Caco-2 (cell line): Measurements from ENCODE around the gene NGEF. TPM values are rescaled to one million over a fixed set of nuclear protein-coding genes. Genes with fewer than 3 reads are reported as not detected.
"Not testable (repeated sequence)": the region's sequence is repeated elsewhere in the genome, so short reads cannot be mapped to it uniquely, and the experiment has no call there.

Experiments
- BruUV-seq: library from RNA; stranded (reverse); fragments of 400-500 nt; replicated peaks from 2 replicates; lab custom pipeline; 2021; lab: Mats Ljungman, UMichigan
- CTCF ChIA-PET: fragments of 300-600 bp; sonication (Branson Sonifier 250); formaldehyde crosslinking; loops from one replicate; lab custom pipeline; 2022; ENCODE audit warnings: antibody characterized with exemption; lab: Charles Lee
- POLR2A ChIA-PET: fragments of 300-600 bp; sonication (Branson Sonifier 250); formaldehyde crosslinking; loops from one replicate; lab custom pipeline; 2022; ENCODE audit warnings: antibody characterized with exemption; lab: Charles Lee
- DNase-seq, 2 experiments: peaks; one replicate each; pipeline versions ENCODE4 v3.0.0 to v3.0.0-alpha.2; 2020 to 2022
- H3K27me3 ChIP-seq: replicated peaks from 2 replicates; pipeline ENCODE4 v1.6.0; 2011; ENCODE audit warnings: low read length; ENCODE audit not compliant: control insufficient read depth, insufficient read depth
- H3K36me3 ChIP-seq: 2 replicates; pipeline ENCODE4 v1.5.1; 2011; ENCODE audit warnings: low read length; ENCODE audit not compliant: control insufficient read depth, insufficient read depth
- H3K4me1 ChIP-seq: fragments of 250-450 bp; sonication (Bioruptor Pico); 2 replicates; pipeline ENCODE4 v1.5.1; 2020; ENCODE audit warnings: mild to moderate bottlenecking
- H3K4me3 ChIP-seq: 2 replicates; pipeline ENCODE4 v1.5.1; 2011; ENCODE audit warnings: low read depth, mild to moderate bottlenecking, control low read depth, low read length
- H3K9me3 ChIP-seq: fragments of 250-450 bp; sonication (Bioruptor Pico); 2 replicates; pipeline ENCODE4 v1.5.1; 2020; ENCODE audit warnings: mild to moderate bottlenecking, moderate library complexity
- H3K27ac Mint-ChIP-seq: one replicate; pipeline ENCODE4 v1.8.0; 2022; ENCODE audit warnings: mixed read lengths; ENCODE audit not compliant: unreplicated experiment
- H3K27me3 Mint-ChIP-seq: one replicate; pipeline ENCODE4 v1.8.0; 2022; ENCODE audit warnings: mixed read lengths; ENCODE audit not compliant: insufficient read depth, unreplicated experiment
- H3K36me3 Mint-ChIP-seq: one replicate; pipeline ENCODE4 v1.8.0; 2022; ENCODE audit warnings: mild to moderate bottlenecking, mixed read lengths; ENCODE audit not compliant: insufficient read depth, unreplicated experiment
- H3K4me1 Mint-ChIP-seq: one replicate; pipeline ENCODE4 v1.8.0; 2022; ENCODE audit warnings: low read depth, mixed read lengths; ENCODE audit not compliant: unreplicated experiment
- H3K4me3 Mint-ChIP-seq: one replicate; pipeline ENCODE4 v1.8.0; 2022; ENCODE audit warnings: mild to moderate bottlenecking, moderate library complexity, mixed read lengths; ENCODE audit not compliant: unreplicated experiment
- H3K9me3 Mint-ChIP-seq: one replicate; pipeline ENCODE4 v1.8.0; 2022; ENCODE audit warnings: mixed read lengths; ENCODE audit not compliant: unreplicated experiment
- CTCF ChIP-seq, 2 experiments: fragments of 200-600 bp in 1 of 2; IDR thresholded peaks; 1 replicate in 1 of 2; 2 replicates in 1 of 2; pipeline versions ENCODE4 v1.5.1 to v1.8.0; 2011 to 2022; ENCODE audit warnings: antibody characterized with exemption in 1 of 2, control low read depth in 1 of 2, inconsistent platforms in 1 of 2, low read depth in 1 of 2, low read length in 1 of 2, mild to moderate bottlenecking in 1 of 2, moderate library complexity in 1 of 2; ENCODE audit not compliant: insufficient read depth in 1 of 2, severe bottlenecking in 1 of 2, unreplicated experiment in 1 of 2
- intact Hi-C: fragments of 100-400 bp; cut with micrococcal nuclease; formaldehyde crosslinking; loops from one replicate; pipeline ENCODE4 v1.10.0; 2022; ENCODE audit not compliant: unreplicated experiment
- total RNA-seq: library from RNA; stranded (reverse); gene quantifications from 2 replicates; pipeline ENCODE4 v1.2.3, GENCODE V29; 2022

NGEF gene
- total RNA-seq, 1 experiment from 2014 or later = 0.77 TPM

- peaks cover 18% of the 10 kb centered on the region for H3K4me1 ChIP-seq
These were observed 155.9 kb downstream of the NGEF start for GRCh38 chr2:232857158-232857563.

DNA sequence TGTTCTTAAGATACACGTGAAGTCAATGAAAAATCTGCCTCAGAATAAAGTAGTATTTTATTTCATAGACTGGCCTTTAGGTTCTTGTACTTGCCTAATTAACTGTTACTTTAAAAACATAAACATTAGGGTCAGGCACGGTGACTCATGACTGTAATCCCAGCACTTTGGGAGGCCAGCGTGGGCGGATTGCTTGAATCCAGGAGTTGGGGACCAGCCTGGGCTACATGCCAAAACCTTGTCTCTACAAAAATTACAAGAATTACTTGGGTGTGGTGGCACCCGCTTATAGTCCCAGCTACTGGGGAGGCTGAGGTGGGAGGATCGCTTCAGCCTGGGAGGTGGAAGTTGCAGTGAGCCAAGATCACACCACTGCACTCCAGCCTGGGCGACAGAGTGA lies 159.0 kb downstream of the NGEF start:
- ChIA-PET POLR2A (no interaction called here), CTCF (no interaction called here)
- 0 out of 2 replicates have a peak, but pooled peaks cover 2% of the 10 kb centered on the region for H3K36me3 ChIP-seq
- BruUV-seq = no TSS peak
- Mint-ChIP-seq H3K9me3 (no peaks in the 10 kb centered on the region), H3K4me1 (peaks cover 7% of the 10 kb centered on the region), H3K27me3 (no peaks in the 10 kb centered on the region), H3K4me3 (no peak overlapping the region), H3K36me3 (peaks cover 55% of the 10 kb centered on the region), H3K27ac (no peak overlapping the region)
- no peaks in the 10 kb centered on the region for H3K9me3 ChIP-seq
- DNase-seq = no peak
- H3K4me1 ChIP-seq = peaks cover 11% of the 10 kb centered on the region
- no peak overlapping the region for H3K4me3 ChIP-seq
- TF ChIP-seq CTCF (IDR thresholded peaks at IDR 0.05; ENCODE audit: insufficient read depth in 1 of 2, low read depth in 1 of 2, low read length in 1 of 2, severe bottlenecking in 1 of 2, unreplicated experiment in 1 of 2) = no peak
- intact Hi-C loops = no loop called here
- no peaks in the 10 kb centered on the region for H3K27me3 ChIP-seq

More at GRCh38 chr2:232857158-232857563, 155.9 kb downstream of the NGEF start:
- Mint-ChIP-seq H3K4me3 (peak overlapping the region; percentile 55), H3K27ac (peak overlapping the region; percentile 87), H3K9me3 (no peaks in the 10 kb centered on the region), H3K36me3 (peaks cover 50% of the 10 kb centered on the region), H3K27me3 (no peaks in the 10 kb centered on the region), H3K4me1 (peaks cover 7% of the 10 kb centered on the region)
- no peak overlapping the region for H3K4me3 ChIP-seq
- H3K27me3 ChIP-seq = no peaks in the 10 kb centered on the region
- no peaks in the 10 kb centered on the region for H3K36me3 ChIP-seq
- intact Hi-C loops = no loop called here
- BruUV-seq = no TSS peak
- no peak for TF ChIP-seq CTCF (IDR thresholded peaks at IDR 0.05; ENCODE audit: insufficient read depth in 1 of 2, low read depth in 1 of 2, low read length in 1 of 2, severe bottlenecking in 1 of 2, unreplicated experiment in 1 of 2)
- peak; percentile 79 to 81 for DNase-seq
- ChIA-PET CTCF (interaction anchor here (0.6 kb wide), 1 partner anchor 13 kb away, joined by 3 read pairs; no protein-coding TSS in a partner anchor), POLR2A (no interaction called here)
- H3K9me3 ChIP-seq = no peaks in the 10 kb centered on the region

- H3K27ac Mint-ChIP-seq = no peak overlapping the region
- no TSS peak for BruUV-seq
- H3K27me3 Mint-ChIP-seq = no peaks in the 10 kb centered on the region
- no peak for TF ChIP-seq CTCF (IDR thresholded peaks at IDR 0.05; ENCODE audit: insufficient read depth in 1 of 2, low read depth in 1 of 2, low read length in 1 of 2, severe bottlenecking in 1 of 2, unreplicated experiment in 1 of 2)
- no peaks in the 10 kb centered on the region for H3K9me3 Mint-ChIP-seq
- Histone ChIP-seq H3K4me3 (no peak overlapping the region), H3K36me3 (0 out of 2 replicates have a peak, but pooled peaks cover 2% of the 10 kb centered on the region), H3K27me3 (no peaks in the 10 kb centered on the region), H3K4me1 (peaks cover 11% of the 10 kb centered on the region), H3K9me3 (no peaks in the 10 kb centered on the region)
- CTCF ChIA-PET = interaction anchor here (0.7 kb wide), 1 partner anchor 10 kb away, joined by 3 read pairs; no protein-coding TSS in a partner anchor
- H3K36me3 Mint-ChIP-seq = peaks cover 60% of the 10 kb centered on the region
- DNase-seq = no peak
- POLR2A ChIA-PET = no interaction called here
- peaks cover 7% of the 10 kb centered on the region for H3K4me1 Mint-ChIP-seq
- intact Hi-C loops = loop anchor here (2.0 kb wide), 1 partner anchor 176 kb away; no protein-coding TSS in a partner anchor
- H3K4me3 Mint-ChIP-seq = no peak overlapping the region
These were observed 160.4 kb downstream of the NGEF start for GRCh38 chr2:232852676-232853075.

DNA sequence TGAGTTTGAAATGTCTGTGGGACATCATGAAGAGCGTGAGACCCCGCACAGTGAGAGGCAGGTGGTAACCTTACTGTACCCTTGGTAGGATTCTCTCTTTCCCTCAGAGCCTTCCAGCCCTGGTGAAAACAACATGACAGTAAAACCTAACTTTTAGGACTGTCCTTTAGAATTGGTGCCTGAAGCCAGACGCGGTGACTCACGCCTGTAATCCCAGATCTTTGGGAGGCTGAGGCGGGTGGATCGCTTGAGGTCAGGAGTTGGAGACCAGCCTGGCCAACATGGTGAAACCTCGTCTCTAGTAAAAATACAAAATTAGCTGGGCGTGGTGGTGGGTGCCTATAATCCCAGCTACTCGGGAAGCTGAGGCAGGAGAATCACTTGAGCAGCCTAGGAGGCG lies 161.0 kb downstream of the NGEF start:
- H3K4me1 ChIP-seq, H3K4me3 ChIP-seq, H3K27me3 ChIP-seq, H3K4me3 Mint-ChIP-seq, H3K9me3 ChIP-seq, DNase-seq, H3K27me3 Mint-ChIP-seq, H3K36me3 ChIP-seq, H3K27ac Mint-ChIP-seq, H3K4me1 Mint-ChIP-seq, BruUV-seq, H3K9me3 Mint-ChIP-seq, CTCF ChIA-PET, POLR2A ChIA-PET: not testable (repeated sequence)
- H3K36me3 Mint-ChIP-seq = peaks cover 60% of the 10 kb centered on the region
- intact Hi-C loops = loop anchor here (2.0 kb wide), 1 partner anchor 177 kb away; no protein-coding TSS in a partner anchor
